Common myeloid progenitor, CD34-positive (primary cell): Measurements from ENCODE around the gene KNTC1.

Experiments
- CTCF ChIA-PET: fragments of 350-600 bp; sonication (Branson Sonifier 250); formaldehyde crosslinking; loops from one replicate; lab custom pipeline; 2021; ENCODE audit warnings: antibody characterized with exemption; lab: Charles Lee
- POLR2A ChIA-PET: fragments of 350-600 bp; sonication (Branson Sonifier 250); formaldehyde crosslinking; loops from one replicate; lab custom pipeline; 2021; ENCODE audit warnings: antibody characterized with exemption; lab: Charles Lee
- DNase-seq, 3 donors: peaks; one replicate each; pipeline versions ENCODE4 v3.0.0 to v3.0.0-alpha.2; 2013
- H3K27ac ChIP-seq, 2 experiments: 1 replicate in 1 of 2; 2 replicates in 1 of 2; pipeline ENCODE4 v1.7.0; 2013; ENCODE audit warnings: inconsistent platforms in 2 of 2, low read length in 2 of 2, mild to moderate bottlenecking in 2 of 2, low read depth in 1 of 2, moderate library complexity in 1 of 2; ENCODE audit not compliant: severe bottlenecking in 2 of 2, insufficient read depth in 1 of 2, poor library complexity in 1 of 2
- H3K27me3 ChIP-seq, 5 experiments: replicated peaks in 2 of 5; 1 replicate in 3 of 5; 2 replicates in 2 of 5; pipeline versions ENCODE4 v1.6.1 to v1.7.0; 2013; ENCODE audit warnings: low read length in 4 of 5, mild to moderate bottlenecking in 2 of 5, moderate library complexity in 2 of 5, inconsistent platforms in 1 of 5; ENCODE audit not compliant: insufficient read depth in 5 of 5, control insufficient read depth in 4 of 5
- H3K36me3 ChIP-seq, 4 experiments: 1 replicate in 2 of 4; 2 replicates in 2 of 4; pipeline versions ENCODE4 v1.6.1 to v1.7.0; 2013; ENCODE audit warnings: low read length in 3 of 4, control low read depth in 1 of 4, mild to moderate bottlenecking in 1 of 4; ENCODE audit not compliant: control insufficient read depth in 4 of 4, insufficient read depth in 4 of 4
- H3K4me1 ChIP-seq, 4 experiments: 1 replicate in 3 of 4; 2 replicates in 1 of 4; pipeline versions ENCODE4 v1.6.1 to v1.7.1; 2013; ENCODE audit warnings: low read length in 3 of 4, mild to moderate bottlenecking in 3 of 4, control low read depth in 1 of 4, inconsistent platforms in 1 of 4, moderate library complexity in 1 of 4; ENCODE audit not compliant: control insufficient read depth in 4 of 4, insufficient read depth in 4 of 4; ENCODE audit errors: control extremely low read depth in 1 of 4
- H3K4me3 ChIP-seq, 7 experiments: 1 replicate in 4 of 7; 2 replicates in 3 of 7; pipeline versions ENCODE4 v1.5.1 to v1.7.0; 2013; ENCODE audit warnings: mild to moderate bottlenecking in 7 of 7, low read length in 6 of 7, moderate library complexity in 6 of 7, inconsistent platforms in 2 of 7, low read depth in 2 of 7, control low read depth in 1 of 7; ENCODE audit not compliant: insufficient read depth in 4 of 7, control insufficient read depth in 1 of 7; ENCODE audit errors: extremely low read depth in 1 of 7
- H3K9me3 ChIP-seq, 5 experiments: 1 replicate in 4 of 5; 2 replicates in 1 of 5; pipeline versions ENCODE4 v1.6.1 to v1.7.1; 2013; ENCODE audit warnings: low read length in 4 of 5, mild to moderate bottlenecking in 2 of 5, inconsistent platforms in 1 of 5, low read depth in 1 of 5, moderate library complexity in 1 of 5; ENCODE audit not compliant: control insufficient read depth in 4 of 5, insufficient read depth in 2 of 5; ENCODE audit errors: control extremely low read depth in 1 of 5
- WGBS: methylation state at CpG from one replicate; pipeline ENCODE4 v1.1.5; 2013; ENCODE audit not compliant: insufficient coverage; 5-methylcytosine and 5-hydroxymethylcytosine counted together

KNTC1 gene

DNA sequence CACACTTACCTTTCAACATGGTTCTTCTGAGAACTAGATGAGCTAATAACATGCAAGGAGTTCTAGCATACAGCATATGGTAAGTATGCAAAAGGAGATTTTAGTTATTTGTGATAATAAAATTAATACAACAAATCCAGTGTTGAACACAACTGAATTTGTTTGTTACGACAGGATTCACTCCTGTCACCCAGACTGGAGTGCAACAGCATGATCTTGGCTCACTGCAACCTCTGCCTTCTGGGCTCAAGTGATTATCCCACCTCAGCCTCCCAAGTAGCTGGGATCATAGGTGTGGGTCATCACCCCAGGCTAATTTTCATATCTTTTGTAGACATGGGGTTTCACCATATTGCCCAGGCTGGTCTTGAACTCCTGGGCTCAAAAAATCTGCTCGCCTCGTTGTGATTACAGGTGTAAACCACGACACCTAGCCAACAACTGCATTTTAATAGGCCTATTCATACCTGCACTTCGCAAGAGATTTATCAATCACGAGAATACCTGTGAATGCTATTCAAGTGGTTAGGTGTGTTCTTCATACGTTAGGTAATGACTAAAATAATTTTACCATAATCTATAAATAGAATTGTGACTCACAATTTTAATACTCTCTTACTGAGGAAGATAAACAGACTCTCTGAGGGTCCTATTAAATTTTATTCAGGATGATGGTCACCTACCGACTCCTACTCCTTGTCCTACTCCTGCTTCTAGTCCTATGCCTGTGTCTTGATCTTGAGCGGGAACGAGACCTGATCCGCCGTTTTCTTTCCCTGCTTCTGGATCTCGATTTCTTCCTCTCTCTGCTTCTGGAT lies 10.3 kb upstream of the KNTC1 start:
- POLR2A ChIA-PET = interaction anchor here (0.9 kb wide), 1 partner anchor 16 kb away, joined by 3 read pairs; the partner anchor contains the start of gene ZCCHC8

GRCh38 chr12:122517877-122518276 lies 9.2 kb upstream of the KNTC1 start:
- CTCF ChIA-PET = interaction anchor here (1.1 kb wide), 1 partner anchor 38 kb away, joined by 3 read pairs; no protein-coding TSS in a partner anchor
- POLR2A ChIA-PET = interaction anchor here (0.6 to 1.0 kb wide), 3 partner anchors 9 to 17 kb away, joined by 3 to 5 read pairs (median 3); partner anchors contain the start of genes KNTC1, RSRC2 and ZCCHC8

More for the DNA sequence above, 10.3 kb upstream of the KNTC1 start:
- DNase-seq = no peak
- H3K36me3 ChIP-seq = peaks cover 47 to 91% (median 72%) of the 10 kb centered on the region in 4 experiments
- 97% methylated on average over 9 of the region's 13 CpGs for WGBS
- H3K4me1 ChIP-seq = no peaks in the 10 kb centered on the region
- H3K9me3 ChIP-seq = no peaks in the 10 kb centered on the region
- H3K27ac ChIP-seq = no peak overlapping the region
- no peaks in the 10 kb centered on the region for H3K27me3 ChIP-seq
- no peak overlapping the region for H3K4me3 ChIP-seq
- CTCF ChIA-PET = interaction anchor here (1.0 to 1.1 kb wide), 2 partner anchors 16 to 40 kb away, joined by 3 read pairs; partner anchors contain the start of gene ZCCHC8

DNA sequence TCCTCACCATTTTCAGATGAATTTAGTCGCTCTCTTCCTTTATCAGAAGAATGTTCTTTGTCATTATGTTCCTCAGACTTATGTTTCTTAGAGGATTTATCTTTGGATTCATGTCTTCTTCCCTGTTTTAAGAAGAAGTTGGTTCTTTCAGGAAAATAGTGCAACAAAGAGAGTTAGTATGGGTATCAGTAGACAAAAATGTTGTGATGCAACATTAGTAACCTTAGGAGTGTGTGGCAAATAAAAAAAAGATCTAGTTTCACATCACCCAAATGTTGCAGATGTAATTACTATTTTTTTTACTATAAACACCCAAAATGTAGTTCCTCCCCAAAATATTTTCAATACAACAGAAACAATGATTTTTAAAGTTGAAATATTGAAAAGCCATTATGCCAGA lies 8.1 kb upstream of the KNTC1 start:
- Histone ChIP-seq H3K27ac (no peak overlapping the region), H3K4me3 (no peak overlapping the region), H3K4me1 (peaks cover 0 to 11% (median 6%) of the 10 kb centered on the region in 4 experiments), H3K27me3 (no peaks in the 10 kb centered on the region), H3K9me3 (no peaks in the 10 kb centered on the region), H3K36me3 (peaks cover 41 to 92% (median 61%) of the 10 kb centered on the region in 4 experiments)
- no peak for DNase-seq
- 100% methylated on average over 1 of the region's 1 CpG for WGBS
- POLR2A ChIA-PET = no interaction called here
- CTCF ChIA-PET = interaction anchor here (1.2 to 2.5 kb wide), 3 partner anchors 8 to 12 kb away, joined by 4 to 13 read pairs (median 5); no protein-coding TSS in a partner anchor

More at GRCh38 chr12:122517877-122518276, 9.2 kb upstream of the KNTC1 start:
- Histone ChIP-seq H3K4me1 (peaks cover 0 to 3% (median under 1%) of the 10 kb centered on the region in 4 experiments), H3K27me3 (no peaks in the 10 kb centered on the region), H3K36me3 (peaks cover 44 to 90% (median 65%) of the 10 kb centered on the region in 4 experiments), H3K9me3 (no peaks in the 10 kb centered on the region), H3K4me3 (no peak overlapping the region), H3K27ac (no peak overlapping the region)
- peak in 1 of 3 donors; percentile 34 for DNase-seq
- WGBS = 100% methylated on average over 3 of the region's 5 CpGs

DNA sequence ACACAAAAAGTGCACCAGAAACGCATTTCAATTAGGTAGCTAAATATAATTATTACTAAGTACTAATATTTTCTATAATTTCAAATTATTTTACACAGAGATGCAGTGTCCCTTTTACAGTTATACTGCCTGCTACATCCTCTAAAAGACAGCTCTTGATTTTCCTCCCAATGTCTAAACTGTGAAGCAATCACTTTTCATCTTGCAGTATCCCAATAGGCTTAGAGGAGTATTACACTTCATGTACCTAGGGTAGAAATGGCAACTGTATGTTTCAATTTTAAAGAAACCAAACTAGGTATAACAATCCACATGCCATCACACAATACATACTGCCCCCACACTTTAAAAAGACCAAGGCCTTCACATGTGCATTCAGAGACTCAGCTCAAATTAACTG lies 7.6 kb upstream of the KNTC1 start:
- peak in 1 of 3 donors; percentile 27 for DNase-seq
- CTCF ChIA-PET = interaction anchor here (1.2 to 2.5 kb wide), 3 partner anchors 8 to 12 kb away, joined by 4 to 13 read pairs (median 5); no protein-coding TSS in a partner anchor
- Histone ChIP-seq H3K4me1 (peaks cover 3 to 16% (median 10%) of the 10 kb centered on the region in 4 experiments), H3K36me3 (peaks cover 42 to 95% (median 59%) of the 10 kb centered on the region in 4 experiments), H3K27ac (no peak overlapping the region), H3K4me3 (no peak overlapping the region), H3K27me3 (no peaks in the 10 kb centered on the region), H3K9me3 (no peaks in the 10 kb centered on the region)
- WGBS = no CpG with 5 or more reads among the region's 1 CpG
- POLR2A ChIA-PET = no interaction called here

DNA sequence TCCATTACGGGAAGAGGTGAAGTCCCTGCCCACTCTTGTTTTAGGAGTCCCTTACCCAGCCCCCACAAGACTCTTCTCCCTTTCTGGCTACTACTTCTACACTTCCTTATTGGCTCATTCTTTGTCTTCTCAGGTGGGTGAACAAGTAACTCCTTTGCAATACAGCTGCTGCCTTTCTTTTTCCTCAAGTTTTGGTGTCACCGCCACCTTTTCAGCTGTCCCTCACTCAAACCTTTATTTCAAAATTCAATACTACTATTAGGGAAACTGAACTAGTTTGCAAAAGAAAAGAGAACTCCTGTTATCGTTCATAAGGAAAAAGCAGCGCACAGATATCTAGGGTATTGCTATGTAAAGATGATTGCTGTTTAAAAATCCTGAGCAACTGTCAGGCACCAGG lies 6.4 kb upstream of the KNTC1 start:
- Histone ChIP-seq H3K4me1 (peaks cover 10 to 26% (median 17%) of the 10 kb centered on the region in 4 experiments), H3K27ac (no peak overlapping the region), H3K4me3 (no peak overlapping the region), H3K9me3 (no peaks in the 10 kb centered on the region), H3K27me3 (no peaks in the 10 kb centered on the region), H3K36me3 (peaks cover 38 to 85% (median 54%) of the 10 kb centered on the region in 4 experiments)
- CTCF ChIA-PET = interaction anchor here (0.8 to 2.5 kb wide), 4 partner anchors 10 to 20 kb away, joined by 3 to 13 read pairs (median 4); partner anchors contain the start of gene ZCCHC8
- POLR2A ChIA-PET = interaction anchor here (1.0 kb wide), 1 partner anchor 20 kb away, joined by 6 read pairs; the partner anchor contains the start of gene ZCCHC8
- no peak for DNase-seq
- 100% methylated on average over 2 of the region's 4 CpGs for WGBS

- POLR2A ChIA-PET = interaction anchor here (0.6 kb wide), 1 partner anchor 241 kb away, joined by 3 read pairs; no protein-coding TSS in a partner anchor
- no peak overlapping the region for H3K4me3 ChIP-seq
These were observed 3.8 kb upstream of the KNTC1 start for GRCh38 chr12:122523280-122523679.

More at GRCh38 chr12:122523280-122523679, 3.8 kb upstream of the KNTC1 start:
- peaks cover 14 to 38% (median 24%) of the 10 kb centered on the region in 4 experiments for H3K4me1 ChIP-seq
- WGBS = 94% methylated on average over 5 of the region's 8 CpGs
- CTCF ChIA-PET = no interaction called here
- no peak for DNase-seq
- no peaks in the 10 kb centered on the region for H3K9me3 ChIP-seq
- no peaks in the 10 kb centered on the region for H3K27me3 ChIP-seq
- no peak overlapping the region for H3K27ac ChIP-seq
- peaks cover 24 to 59% (median 33%) of the 10 kb centered on the region in 4 experiments for H3K36me3 ChIP-seq
